SU-DHL-6 (cell line): ENCODE data around the gene DIPK1B.

ENCODE experiments used
- CTCF ChIP-seq: fragments of 200-600 bp; sonication (generic); IDR thresholded peaks from one replicate; pipeline ENCODE4 v1.5.1; 2017; ENCODE audit warnings: antibody characterized with exemption, mild to moderate bottlenecking, low read length, moderate library complexity; ENCODE audit not compliant: insufficient read depth, poor library complexity, severe bottlenecking
- EZH2phosphoT487 ChIP-seq: fragments of 200-600 bp; sonication (generic), shearing (Covaris generic); conservative IDR thresholded peaks from 2 replicates; pipeline ENCODE4 v1.6.1; 2018; ENCODE audit warnings: mild to moderate bottlenecking, antibody characterized with exemption, low read length, moderate library complexity, mixed read lengths

- TF ChIP-seq CTCF (no peak), EZH2phosphoT487 (no peak)
Observed at GRCh38 chr9:136687721-136688223, 24.6 kb upstream of the DIPK1B start.
